Measurements from ENCODE around the gene PPP1R9B.

PPP1R9B gene

GRCh38 chr17:50122945-50123344 lies 27.5 kb downstream of the PPP1R9B start:
- no peak for DNase-seq

DNA sequence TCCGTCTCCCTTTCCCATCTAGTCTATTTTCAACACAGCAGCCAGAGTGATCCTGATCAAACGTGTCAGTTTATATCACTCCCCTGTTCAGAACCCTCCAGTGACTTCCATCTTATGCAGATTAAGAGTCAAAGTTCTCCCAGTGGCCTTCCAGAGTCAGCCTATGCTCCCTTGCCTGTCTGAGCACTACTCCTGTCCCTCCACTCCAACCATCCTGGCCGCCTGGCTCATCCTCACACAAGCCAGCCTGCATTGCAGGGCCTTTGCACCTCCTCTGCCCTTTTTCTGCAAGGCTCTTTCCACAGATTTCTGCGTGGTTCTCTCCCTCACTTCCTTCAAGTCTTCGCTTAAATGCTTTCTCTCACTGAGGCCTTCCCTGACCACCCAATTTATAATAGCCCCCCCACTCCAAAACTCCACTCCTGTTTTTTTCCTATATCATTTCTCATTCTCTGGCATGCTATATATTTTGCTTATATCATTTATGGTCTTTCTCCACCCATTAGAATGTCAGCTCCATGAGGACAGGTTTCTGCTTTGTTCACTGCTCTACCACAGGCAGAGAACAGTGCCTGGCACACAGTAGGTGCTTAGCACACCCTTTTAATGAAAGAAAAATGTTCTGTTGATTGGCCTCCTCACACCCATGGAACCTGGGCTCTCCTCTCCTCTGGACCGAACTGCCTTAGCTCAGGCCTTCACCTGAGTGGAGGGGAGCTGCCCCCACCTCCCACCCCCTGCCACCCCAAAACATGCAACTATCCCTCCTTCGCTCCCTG lies 29.8 kb downstream of the PPP1R9B start:
- DNase-seq, result no peak

GRCh38 chr17:50118828-50119218 lies 31.7 kb downstream of the PPP1R9B start:
- no peak for DNase-seq

DNA sequence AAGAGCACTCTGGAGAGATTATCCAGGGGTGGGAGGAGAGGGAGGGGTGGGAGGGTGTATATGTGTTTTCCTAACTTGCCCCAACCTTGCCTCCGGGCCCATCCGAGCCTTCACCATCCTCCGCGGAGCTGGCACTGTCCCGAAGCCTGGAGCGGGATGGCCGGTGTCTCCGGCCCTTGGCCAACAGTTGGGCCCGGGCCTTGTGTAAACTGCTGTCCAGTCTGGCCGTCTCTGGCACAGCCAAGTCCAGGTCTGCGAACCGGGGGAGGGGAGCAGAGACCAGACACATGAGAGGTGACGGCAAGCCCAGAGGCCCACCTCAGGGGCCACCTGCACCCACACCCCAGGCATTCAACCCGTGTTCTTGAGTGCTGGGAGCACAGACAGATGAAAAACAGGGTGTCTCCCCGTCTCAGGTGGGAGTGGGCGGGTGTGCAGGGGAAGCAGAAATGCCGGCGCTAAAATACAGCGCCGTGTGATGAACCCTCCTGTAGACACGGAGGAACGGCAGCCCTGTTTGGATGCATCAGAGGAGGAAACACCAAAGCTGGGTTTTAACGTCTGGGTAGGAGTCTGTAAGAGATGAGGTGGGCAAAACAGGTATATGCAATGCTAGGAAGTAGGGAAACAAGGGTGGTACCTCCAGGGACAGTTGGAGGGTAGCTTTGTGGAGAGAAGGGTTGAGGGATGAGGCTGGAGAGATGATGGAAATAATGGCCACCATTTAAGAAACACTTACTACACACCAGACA lies 32.2 kb downstream of the PPP1R9B start:
- no peak for DNase-seq

DNA sequence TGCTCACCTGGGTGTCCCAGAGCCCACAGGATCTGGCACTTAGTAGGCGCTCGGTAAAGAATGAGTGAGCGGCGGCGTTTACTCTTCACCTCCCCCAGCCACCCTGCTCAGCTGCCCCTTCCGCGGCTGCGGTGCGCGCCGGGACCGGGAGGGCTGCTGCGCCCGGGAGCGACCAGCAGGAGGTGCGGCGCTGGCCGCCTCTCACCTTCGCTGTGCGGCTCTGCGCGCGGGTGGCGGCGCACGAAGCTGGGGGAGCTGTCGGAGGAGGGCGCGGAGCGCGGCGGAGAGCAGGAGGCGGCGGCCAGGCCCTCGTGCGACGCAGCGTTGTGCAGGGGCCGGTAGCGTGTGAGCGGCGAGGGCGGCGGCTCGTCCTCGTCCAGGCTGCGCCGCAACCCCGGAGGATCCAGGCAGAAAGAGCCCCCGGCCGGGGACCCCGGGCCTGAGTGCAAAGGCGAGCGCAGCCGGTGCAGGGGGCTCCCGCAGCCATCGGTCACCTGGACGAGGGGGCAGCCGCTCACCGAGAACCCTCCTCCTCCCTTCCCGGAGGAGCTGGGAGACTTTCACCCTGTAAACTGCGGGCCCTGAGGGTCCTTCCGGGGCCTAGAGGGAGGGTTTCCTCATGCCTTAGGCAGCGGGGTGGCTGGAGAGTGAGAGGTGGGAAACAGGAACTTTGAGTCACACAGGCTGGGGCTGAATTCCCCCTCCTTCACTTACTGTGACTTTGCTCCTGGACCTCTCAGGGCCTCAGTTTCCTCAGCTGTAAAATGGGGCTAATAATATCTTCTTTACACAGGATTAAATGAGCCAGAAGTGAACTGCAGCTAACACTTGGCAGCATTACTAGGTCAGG lies 33.0 kb downstream of the PPP1R9B start:
- DNase-seq, result no peak

GRCh38 chr17:50115756-50116155 lies 34.7 kb downstream of the PPP1R9B start:
- DNase-seq, result no peak

GRCh38 chr17:50114849-50115357 lies 35.6 kb downstream of the PPP1R9B start:
- DNase-seq, result peak; percentile 89

GRCh38 chr17:50114401-50114800 lies 36.1 kb downstream of the PPP1R9B start:
- no peak for DNase-seq

DNA sequence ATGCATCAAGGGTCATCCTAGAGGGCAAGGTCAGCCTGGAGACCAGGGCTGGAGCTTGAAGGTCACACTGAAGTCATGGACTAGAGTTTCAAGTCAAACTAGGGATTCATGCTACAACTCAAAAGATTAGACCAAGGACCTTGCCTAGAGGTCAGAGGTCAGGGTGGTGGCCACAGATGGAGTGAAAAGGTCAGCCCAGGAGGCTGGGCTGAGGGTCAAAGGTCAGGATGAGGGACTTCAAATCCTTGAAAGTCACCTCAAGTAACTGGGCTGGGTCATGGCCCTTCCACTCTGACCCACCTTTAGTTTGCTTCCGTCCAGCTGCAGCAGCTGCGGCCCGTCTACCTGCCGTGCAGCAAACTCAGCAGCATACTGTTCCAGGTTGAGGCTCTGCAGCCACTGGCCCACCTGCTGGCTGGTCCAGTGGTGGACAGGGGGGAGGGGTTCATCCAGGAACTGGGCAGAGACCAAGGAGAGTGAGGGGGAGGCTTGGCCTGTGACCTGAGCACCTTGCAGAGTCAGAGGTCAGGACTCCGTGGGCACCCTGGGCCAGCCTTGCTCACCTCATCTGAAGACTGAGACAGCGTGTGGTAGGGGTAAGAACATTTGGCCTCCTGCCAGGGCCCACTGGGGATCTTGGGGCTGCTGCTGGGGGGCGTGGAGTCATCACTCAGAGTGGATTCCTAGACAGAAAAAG lies 36.7 kb downstream of the PPP1R9B start:
- DNase-seq, result no peak

DNA sequence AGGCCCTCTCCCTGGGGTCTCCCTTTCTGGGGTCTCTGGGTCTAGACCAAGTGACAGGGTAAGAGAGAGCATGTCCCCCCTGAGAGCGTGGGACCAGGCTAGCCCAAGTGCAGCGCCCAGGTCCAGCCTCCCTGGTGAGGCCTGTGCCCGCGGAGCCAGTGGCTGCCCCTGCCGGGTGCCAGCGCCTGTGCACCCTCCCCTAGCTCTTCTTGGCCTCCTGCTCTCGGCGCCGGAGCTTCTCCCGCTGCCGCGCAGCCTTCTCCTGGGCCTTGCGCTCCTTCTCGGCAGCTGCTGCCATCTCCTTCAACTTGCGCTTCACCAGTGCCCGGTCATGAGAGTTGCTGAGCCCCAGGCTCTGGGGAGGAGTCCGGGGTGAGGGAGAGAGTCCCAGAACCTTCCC lies 37.8 kb downstream of the PPP1R9B start:
- DNase-seq, result no peak

DNA sequence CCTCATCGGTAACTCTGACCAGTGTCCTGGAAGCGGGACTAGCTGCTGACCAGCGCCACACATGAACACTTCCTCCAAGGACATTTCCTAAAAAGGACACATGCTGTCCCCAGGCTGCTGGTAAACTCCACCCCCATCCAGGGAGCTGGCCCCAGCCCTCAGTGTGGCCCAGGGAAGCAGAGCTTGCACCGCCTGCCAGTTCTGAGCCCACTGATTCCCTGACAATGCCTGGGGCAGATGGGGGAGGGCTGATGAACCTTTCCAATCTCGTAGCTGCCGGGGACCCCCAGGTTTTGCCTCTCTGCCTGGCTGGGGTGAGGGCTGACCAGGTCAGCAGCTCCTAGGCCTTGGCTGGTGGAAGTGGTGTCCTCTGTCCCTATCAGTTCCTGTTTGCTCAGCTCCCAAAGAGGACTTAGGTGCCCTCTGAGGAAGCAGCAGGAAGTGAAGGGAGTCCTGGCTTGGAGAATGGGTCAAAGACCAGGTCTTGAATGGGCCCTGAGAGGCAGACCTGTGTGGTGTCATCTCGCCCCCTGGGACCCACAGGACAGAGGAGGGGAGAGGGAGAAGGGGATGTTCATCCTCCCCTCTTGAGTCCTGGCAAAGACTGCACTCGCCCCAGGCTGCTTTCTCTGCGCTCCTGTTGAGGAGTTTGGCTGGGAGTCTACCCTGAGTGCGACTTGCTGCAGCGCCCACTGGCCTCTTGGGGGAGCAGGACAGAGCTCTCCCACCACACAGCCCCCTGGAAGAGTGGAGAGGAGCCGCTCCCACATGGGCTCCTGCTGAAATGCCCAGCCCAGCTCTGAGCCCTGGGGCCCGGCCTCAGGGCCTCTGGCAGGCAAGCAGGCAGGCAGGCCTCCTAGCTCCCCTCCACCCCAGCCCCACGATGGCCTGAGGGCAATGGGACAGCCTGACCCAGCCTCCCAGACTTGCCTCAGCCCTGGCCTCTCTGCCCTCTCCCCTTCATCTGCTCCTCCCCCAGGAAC lies 38.5 kb downstream of the PPP1R9B start:
- no peak for DNase-seq

DNA sequence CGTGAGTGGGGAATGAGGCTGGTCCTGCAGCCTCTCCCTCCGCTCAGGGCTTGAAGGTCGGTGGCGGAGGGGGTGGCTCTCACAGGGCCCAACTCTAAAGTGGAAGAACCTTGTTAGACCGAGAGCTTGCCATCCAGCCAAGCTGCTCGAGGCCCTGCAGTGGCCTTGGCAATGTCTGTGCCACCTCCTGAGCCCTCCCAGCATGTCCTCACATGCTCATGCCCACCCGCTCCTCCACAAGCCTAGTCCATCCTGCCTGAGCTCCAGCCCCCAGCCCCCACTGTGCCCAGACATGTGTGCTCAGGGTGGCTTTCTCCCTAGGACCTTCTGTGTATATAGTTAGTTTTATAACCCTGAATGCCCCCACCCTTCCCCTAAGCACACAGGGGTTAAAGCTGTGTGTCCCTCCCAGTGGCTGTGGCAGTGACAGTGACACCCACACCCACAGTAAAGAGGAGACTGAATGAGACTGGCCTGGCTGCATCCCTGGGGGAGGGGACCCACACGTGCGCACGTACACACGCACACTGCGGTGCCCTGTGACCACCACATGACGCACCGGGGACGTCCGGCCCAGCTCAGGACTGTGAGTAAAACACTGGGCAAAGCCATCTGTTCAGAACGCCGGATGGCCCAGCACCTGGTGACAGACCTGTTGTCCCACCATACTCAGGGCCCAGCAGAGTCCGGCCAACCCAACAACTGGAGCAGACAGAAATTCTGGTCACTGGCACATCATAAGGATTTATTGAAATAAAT lies 39.7 kb downstream of the PPP1R9B start:
- DNase-seq, result no peak

GRCh38 chr17:50109785-50110184 lies 40.7 kb downstream of the PPP1R9B start:
- no peak for DNase-seq

DNA sequence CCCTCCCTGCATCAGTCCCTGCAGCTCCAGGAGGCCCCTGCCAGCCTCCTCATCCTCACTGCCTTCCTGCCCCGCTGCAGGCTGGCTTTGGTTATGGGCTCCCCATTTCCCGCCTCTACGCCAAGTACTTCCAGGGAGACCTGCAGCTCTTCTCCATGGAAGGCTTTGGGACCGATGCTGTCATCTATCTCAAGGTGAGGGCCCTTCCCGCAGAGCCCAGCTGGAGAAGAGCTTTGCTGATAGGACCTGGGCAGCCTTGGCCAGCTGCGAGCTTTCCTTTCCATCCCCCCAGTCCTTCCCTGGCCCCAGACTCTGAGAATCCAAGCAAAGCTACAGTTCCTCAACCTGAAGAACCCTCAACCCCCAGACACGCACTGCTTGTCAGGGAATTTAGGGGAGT lies 41.3 kb downstream of the PPP1R9B start:
- DNase-seq, result no peak

GRCh38 chr17:50108556-50108955 lies 41.9 kb downstream of the PPP1R9B start:
- DNase-seq, result no peak

DNA sequence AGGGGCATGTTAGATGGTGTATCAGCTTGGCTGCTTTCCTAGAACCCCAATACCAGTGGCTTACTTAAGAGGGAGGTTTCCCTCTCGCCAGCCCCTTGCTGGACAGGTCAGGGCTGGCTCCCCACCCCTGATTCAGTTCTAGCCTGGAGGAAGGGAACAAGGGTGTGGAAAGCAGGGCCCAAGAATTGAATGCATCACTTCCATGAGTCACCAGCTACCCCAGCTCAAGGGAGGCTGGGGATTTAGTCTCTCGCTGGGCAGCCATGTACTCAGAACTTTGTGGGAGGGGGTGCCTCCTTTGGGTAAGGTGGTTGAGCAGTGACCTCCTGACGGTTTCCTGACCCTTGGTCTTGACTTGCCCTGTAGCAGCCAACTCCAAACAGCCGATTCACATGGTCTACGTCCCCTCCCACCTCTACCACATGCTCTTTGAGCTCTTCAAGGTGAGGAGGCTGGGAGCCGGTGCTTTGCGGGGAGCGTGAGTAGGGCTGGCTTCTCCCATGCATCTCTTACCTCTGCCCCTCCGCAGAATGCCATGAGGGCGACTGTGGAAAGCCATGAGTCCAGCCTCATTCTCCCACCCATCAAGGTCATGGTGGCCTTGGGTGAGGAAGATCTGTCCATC lies 42.6 kb downstream of the PPP1R9B start:
- DNase-seq, result no peak

GRCh38 chr17:50106393-50107131 lies 43.9 kb downstream of the PPP1R9B start:
- DNase-seq, result no peak

GRCh38 chr17:50105811-50106210 lies 44.7 kb downstream of the PPP1R9B start:
- DNase-seq, result no peak

DNA sequence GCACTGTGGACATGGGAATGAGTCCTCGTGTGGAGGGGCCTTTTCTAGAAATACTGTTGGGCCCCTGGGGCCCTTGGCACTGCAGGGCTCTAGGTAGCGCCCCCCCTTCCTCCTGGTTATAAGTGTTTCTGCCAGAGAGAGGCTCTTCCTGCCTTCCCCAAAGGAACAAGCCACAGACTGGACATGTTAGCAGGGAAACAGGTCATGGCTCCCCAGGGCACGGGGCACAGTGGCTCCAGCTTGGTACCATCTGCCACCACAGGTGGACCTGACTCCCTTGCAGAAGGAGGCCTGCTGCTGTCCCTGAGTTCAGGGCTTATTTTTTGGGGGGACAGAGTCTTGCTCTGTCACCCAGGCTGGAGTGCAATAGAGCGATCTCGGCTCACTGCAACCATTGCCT lies 46.5 kb downstream of the PPP1R9B start:
- no peak for DNase-seq
